Measurements from ENCODE around the gene EHD2.
"Not testable (repeated sequence)": the region's sequence is repeated elsewhere in the genome, so short reads cannot be mapped to it uniquely, and the experiment has no call there.

GRCh38 chr19:47668556-47668955 is 44.7 kb upstream of the EHD2 start:
- TF ChIP-seq EZH2 (conservative IDR thresholded peaks at IDR 0.05; ENCODE audit: low read depth, low read length); MYC (CRISPR knock-in tag; IDR thresholded peaks at IDR 0.05; ENCODE audit: borderline replicate concordance); ESRRA (CRISPR knock-in tag; IDR thresholded peaks at IDR 0.05; ENCODE audit: low read depth): not testable (repeated sequence)

Measured in HepG2 (cell line).